SK-N-SH (cell line): ENCODE results near the gene BTRC. TPM values are rescaled to one million over a fixed set of nuclear protein-coding genes. Genes with fewer than 3 reads are reported as not detected.

ENCODE experiments used
- CTCF ChIA-PET: fragments of 300-600, 350-600 bp; formaldehyde crosslinking; extraction: SDS; loops from one replicate; lab custom pipeline; 2021; lab: Yijun Ruan, JAX
- POLR2A ChIA-PET: fragments of 350-600 bp; sonication (Branson Sonifier 250); formaldehyde crosslinking; extraction: SDS; loops from one replicate; lab custom pipeline; 2020; ENCODE audit warnings: antibody characterized with exemption, inconsistent platforms; lab: Yijun Ruan, JAX
- DNase-seq: peaks from one replicate; pipeline ENCODE4 v3.0.0; 2012
- H2AFZ ChIP-seq: fragments of 200-600 bp; sonication (generic); 2 replicates; pipeline ENCODE4 v1.8.1; 2016; ENCODE audit warnings: antibody characterized with exemption, mild to moderate bottlenecking, low read depth
- H3F3A ChIP-seq: fragments of 200-600 bp; sonication (generic); replicated peaks from 2 replicates; pipeline ENCODE3; 2016; ENCODE audit warnings: antibody characterized with exemption, mild to moderate bottlenecking; ENCODE audit not compliant: insufficient read depth
- H3K27ac ChIP-seq, 2 experiments: fragments of 200-500 bp in 1 of 2; fragments of 200-600 bp in 1 of 2; sonication (Bioruptor generic) in 1 of 2; sonication (generic), shearing (Covaris generic) in 1 of 2; 2 replicates each; pipeline versions ENCODE4 v1.5.1 to v1.6.1; 2014 to 2016; ENCODE audit warnings: low read depth in 2 of 2, inconsistent platforms in 1 of 2, low read length in 1 of 2, mild to moderate bottlenecking in 1 of 2, mixed read lengths in 1 of 2
- H3K27me3 ChIP-seq: fragments of 200-600 bp; sonication (generic), shearing (Covaris generic); 2 replicates; pipeline ENCODE4 v1.6.1; 2016; ENCODE audit warnings: mixed run types; ENCODE audit not compliant: insufficient read depth
- H3K36me3 ChIP-seq, 2 experiments: fragments of 200-500 bp in 1 of 2; fragments of 200-600 bp in 1 of 2; sonication (Bioruptor generic) in 1 of 2; sonication (generic) in 1 of 2; replicated peaks in 1 of 2; 2 replicates each; pipeline versions ENCODE3 to v1.5.1; 2014 to 2016; ENCODE audit warnings: low read length in 1 of 2, mild to moderate bottlenecking in 1 of 2; ENCODE audit not compliant: insufficient read depth in 2 of 2, control insufficient read depth in 1 of 2
- H3K4me1 ChIP-seq, 2 experiments: fragments of 200-500 bp in 1 of 2; fragments of 200-600 bp in 1 of 2; sonication (Bioruptor generic) in 1 of 2; sonication (generic), shearing (Covaris generic) in 1 of 2; 2 replicates each; pipeline versions ENCODE4 v1.5.1 to v1.6.1; 2014 to 2016; ENCODE audit warnings: low read depth in 1 of 2, low read length in 1 of 2, mixed run types in 1 of 2; ENCODE audit not compliant: insufficient read depth in 2 of 2, control insufficient read depth in 1 of 2
- H3K4me2 ChIP-seq: fragments of 200-600 bp; sonication (generic), shearing (Covaris generic); 2 replicates; pipeline ENCODE4 v1.6.1; 2017; ENCODE audit warnings: mixed run types
- H3K4me3 ChIP-seq, 2 experiments: fragments of 200-500 bp in 1 of 2; fragments of 200-600 bp in 1 of 2; sonication (Bioruptor generic) in 1 of 2; sonication (generic), shearing (Covaris generic) in 1 of 2; 2 replicates each; pipeline versions ENCODE4 v1.5.1 to v1.8.1; 2014 to 2016; ENCODE audit warnings: low read depth in 2 of 2, inconsistent platforms in 1 of 2, low read length in 1 of 2, mild to moderate bottlenecking in 1 of 2, mixed read lengths in 1 of 2, moderate library complexity in 1 of 2
- H3K79me2 ChIP-seq: fragments of 200-600 bp; sonication (generic); 2 replicates; pipeline ENCODE4 v1.8.1; 2017; ENCODE audit warnings: mild to moderate bottlenecking; ENCODE audit not compliant: insufficient read depth
- H3K9ac ChIP-seq: fragments of 200-600 bp; sonication (generic); 2 replicates; pipeline ENCODE4 v1.6.1; 2017; ENCODE audit warnings: mixed run types
- H3K9me2 ChIP-seq: fragments of 200-600 bp; sonication (generic); 2 replicates; pipeline ENCODE4 v1.6.1; 2017; ENCODE audit warnings: mixed run types
- H3K9me3 ChIP-seq: fragments of 200-600 bp; sonication (generic); 2 replicates; pipeline ENCODE4 v1.6.1; 2017; ENCODE audit warnings: mixed run types, mild to moderate bottlenecking, moderate library complexity
- H4K20me1 ChIP-seq: fragments of 200-600 bp; sonication (generic); 2 replicates; pipeline ENCODE4 v1.6.1; 2017; ENCODE audit warnings: mild to moderate bottlenecking, mixed run types; ENCODE audit not compliant: insufficient read depth
- ELF1 ChIP-seq: IDR thresholded peaks from 2 replicates; pipeline ENCODE4 v1.4.0; 2012
- FOXJ3 ChIP-seq: sonication (generic); formaldehyde crosslinking; IDR thresholded peaks from 2 replicates; pipeline ENCODE4 v1.5.1; 2020; ENCODE audit warnings: mild to moderate bottlenecking, missing genetic modification reagents
- GATA2 ChIP-seq: sonication (generic); formaldehyde crosslinking; IDR thresholded peaks from 2 replicates; pipeline ENCODE4 v1.5.0; 2020; ENCODE audit warnings: mild to moderate bottlenecking, missing genetic modification reagents
- RAD21 ChIP-seq: IDR thresholded peaks from 2 replicates; pipeline ENCODE4 v1.6.1; 2012; ENCODE audit warnings: mild to moderate bottlenecking, low read length
- REST ChIP-seq: IDR thresholded peaks from 2 replicates; pipeline ENCODE4 v1.6.1; 2012; ENCODE audit warnings: mild to moderate bottlenecking, low read depth, low read length, moderate library complexity
- SMC3 ChIP-seq: IDR thresholded peaks from 2 replicates; pipeline ENCODE4 v1.6.1; 2012; ENCODE audit warnings: low read depth, low read length, improper control_type of control experiment
- USF2 ChIP-seq: fragments of 150-350 bp; IDR thresholded peaks from 2 replicates; pipeline ENCODE4 v1.6.1; 2017; ENCODE audit warnings: antibody characterized with exemption, low read length, low read depth, borderline replicate concordance
- YY1 ChIP-seq: IDR thresholded peaks from 2 replicates; pipeline ENCODE4 v1.4.0; 2012; ENCODE audit warnings: low read depth, mild to moderate bottlenecking
- WGBS: methylation state at CpG from one replicate; pipeline ENCODE4 v1.1.6; 2017; ENCODE audit warnings: low lambda C conversion rate; 5-methylcytosine and 5-hydroxymethylcytosine counted together
- polyA plus RNA-seq, 3 experiments: library from polyadenylated mRNA; depleted of rRNA; stranded (reverse); fragments of >200 nt; gene quantifications; 2 replicates each; pipeline ENCODE4 v1.2.3, GENCODE V29; 2012

Gene BTRC
- polyA plus RNA-seq, 1 of the 3 experiments (the other 2 are of a cell fraction) = 6.5 TPM

DNA sequence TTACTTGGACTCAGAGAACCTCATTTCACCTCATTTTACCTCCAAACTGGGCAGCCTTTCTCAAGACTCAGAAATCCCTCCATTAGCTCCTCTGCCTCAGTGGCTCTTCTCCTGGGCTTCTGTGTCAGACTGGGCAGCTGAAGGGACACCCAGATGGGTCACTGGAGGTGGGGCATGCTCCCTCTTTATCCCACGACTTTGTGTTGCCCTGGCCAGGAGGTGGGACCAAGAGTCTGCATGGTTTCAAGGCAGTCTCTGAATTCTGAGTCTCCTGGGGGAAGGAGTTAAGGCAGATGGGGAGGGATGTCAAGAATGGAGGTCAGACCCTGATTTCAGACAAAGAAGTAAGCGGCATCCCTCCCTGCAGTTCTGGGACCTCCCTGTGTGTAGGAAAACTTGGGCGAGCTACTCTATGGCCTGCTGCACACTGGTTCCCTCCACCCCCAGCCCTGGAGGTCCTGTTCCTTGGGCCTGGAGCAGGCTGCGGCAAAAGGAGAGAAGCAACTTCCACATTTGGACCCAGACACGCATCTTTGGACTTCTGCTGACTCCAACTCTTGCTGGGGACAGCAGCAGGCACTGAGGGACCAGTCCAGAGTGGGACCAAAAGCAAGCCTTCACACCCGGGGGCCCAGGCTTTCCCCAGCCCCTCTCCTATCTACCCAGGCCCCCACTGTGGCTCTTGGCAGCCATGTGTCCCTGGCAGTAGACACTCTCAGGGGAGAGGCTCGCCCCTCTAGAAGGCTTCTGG is 223.3 kb downstream of the BTRC start (continued):
- TF ChIP-seq ELF1 = no peak
- no peak for TF ChIP-seq USF2

DNA sequence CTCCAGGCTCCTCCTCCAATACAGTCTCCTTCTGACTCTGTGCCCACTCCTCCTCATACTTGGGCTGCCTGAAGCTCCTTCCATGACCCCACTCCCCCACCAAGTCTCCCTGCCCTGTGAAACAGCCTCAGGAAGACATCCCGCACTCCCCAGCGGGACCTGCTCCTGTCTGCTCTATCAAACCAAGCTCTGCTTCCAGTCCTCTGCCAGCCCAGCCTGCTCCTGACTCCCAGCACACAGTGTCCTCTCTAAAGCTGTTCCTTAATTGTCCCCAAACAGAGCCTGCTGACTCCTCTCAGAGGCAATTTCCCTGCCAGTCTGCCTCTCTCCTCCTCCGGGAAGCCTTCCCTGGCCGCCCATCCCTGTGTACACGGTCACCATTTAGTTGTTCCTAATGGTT is 224.2 kb downstream of the BTRC start:
- Histone ChIP-seq H3K4me3 (no peak overlapping the region), H3K79me2 (no peaks in the 10 kb centered on the region), H3K9me3 (no peaks in the 10 kb centered on the region), H3K4me2 (no peak overlapping the region), H3F3A (no peaks in the 10 kb centered on the region), H3K36me3 (peaks cover 0 to 35% of the 10 kb centered on the region in 2 experiments), H3K9me2 (no peaks in the 10 kb centered on the region), H3K9ac (no peak overlapping the region), H3K4me1 (peaks cover 0 to 13% of the 10 kb centered on the region in 2 experiments; a peak in 1 of 4 replicates), H3K27ac (no peak overlapping the region), H4K20me1 (no peaks in the 10 kb centered on the region), H2AFZ (no peak overlapping the region), H3K27me3 (no peaks in the 10 kb centered on the region)
- TF ChIP-seq USF2 (no peak), SMC3 (no peak), GATA2 (no peak), REST (no peak), RAD21 (no peak), YY1 (no peak), FOXJ3 (CRISPR knock-in tag) (no peak)
- no peak for DNase-seq
- POLR2A ChIA-PET = interaction anchor here (1.1 kb wide), 1 partner anchor 226 kb away, joined by 3 read pairs; no protein-coding TSS in a partner anchor
- 81% methylated on average over 5 of the region's 5 CpGs for WGBS
- CTCF ChIA-PET = interaction anchor here (0.5 to 4.1 kb wide), 7 partner anchors 8 to 364 kb away, joined by 3 to 26 read pairs (median 6); partner anchors contain the start of genes DPCD and POLL
